Progenitor cell of endocrine pancreas (in vitro differentiated cells): ENCODE measurements around the gene CCDC40. TPM values are rescaled to one million over a fixed set of nuclear protein-coding genes. Genes with fewer than 3 reads are reported as not detected.

Experiments
- DNase-seq: peaks from one replicate; pipeline ENCODE4 v3.0.0; 2021; ENCODE audit warnings: low spot score; ENCODE audit not compliant: unreplicated experiment
- H3K27ac Mint-ChIP-seq: 2 replicates; pipeline ENCODE4 v1.8.0; 2021; ENCODE audit warnings: mild to moderate bottlenecking, moderate library complexity, mixed read lengths
- H3K27me3 Mint-ChIP-seq: 2 replicates; pipeline ENCODE4 v1.8.0; 2021; ENCODE audit warnings: mixed read lengths
- H3K36me3 Mint-ChIP-seq: 2 replicates; pipeline ENCODE4 v1.8.0; 2022; ENCODE audit warnings: mixed read lengths; ENCODE audit not compliant: insufficient read depth
- H3K4me1 Mint-ChIP-seq: 2 replicates; pipeline ENCODE4 v1.8.0; 2021; ENCODE audit warnings: low read depth, mixed read lengths
- H3K4me3 Mint-ChIP-seq: 2 replicates; pipeline ENCODE4 v1.8.0; 2021; ENCODE audit warnings: low read depth, mild to moderate bottlenecking, moderate library complexity, mixed read lengths
- H3K9me3 Mint-ChIP-seq: 2 replicates; pipeline ENCODE4 v1.8.0; 2021; ENCODE audit warnings: low read depth, mixed read lengths
- CTCF ChIP-seq: fragments of 200-600 bp; sonication (generic); IDR thresholded peaks from one replicate; pipeline ENCODE4 v1.5.0; 2021; ENCODE audit warnings: antibody characterized with exemption, mild to moderate bottlenecking; ENCODE audit not compliant: unreplicated experiment
- total RNA-seq: library from RNA; stranded (reverse); gene quantifications from 2 replicates; pipeline ENCODE4 v1.2.1, GENCODE V29; 2021

The CCDC40 gene
- total RNA-seq, 1 donor from 2014 or later: 26.9 TPM

- Mint-ChIP-seq H3K36me3 (no peaks in the 10 kb centered on the region), H3K27ac (no peak overlapping the region), H3K9me3 (no peaks in the 10 kb centered on the region), H3K27me3 (no peaks in the 10 kb centered on the region), H3K4me1 (no peaks in the 10 kb centered on the region), H3K4me3 (no peak overlapping the region)
- DNase-seq: no peak
- TF ChIP-seq CTCF: no peak
These were observed 46.8 kb downstream of the CCDC40 start for GRCh38 chr17:80083136-80083661.

- Mint-ChIP-seq H3K27ac (no peak overlapping the region), H3K9me3 (no peaks in the 10 kb centered on the region), H3K36me3 (no peaks in the 10 kb centered on the region), H3K4me3 (no peak overlapping the region), H3K27me3 (no peaks in the 10 kb centered on the region), H3K4me1 (no peaks in the 10 kb centered on the region)
- TF ChIP-seq CTCF: no peak
- DNase-seq: no peak
These were observed 48.3 kb downstream of the CCDC40 start for GRCh38 chr17:80084773-80085172.

- H3K4me1 Mint-ChIP-seq: no peaks in the 10 kb centered on the region
- peaks cover 3% of the 10 kb centered on the region for H3K36me3 Mint-ChIP-seq
- H3K4me3 Mint-ChIP-seq: no peak overlapping the region
- H3K27ac Mint-ChIP-seq: no peak overlapping the region
- TF ChIP-seq CTCF: no peak
- no peaks in the 10 kb centered on the region for H3K9me3 Mint-ChIP-seq
- no peak for DNase-seq
- H3K27me3 Mint-ChIP-seq: no peaks in the 10 kb centered on the region
These were observed 49.6 kb downstream of the CCDC40 start for GRCh38 chr17:80086081-80086480.

GRCh38 chr17:80086616-80087015 is 50.2 kb downstream of the CCDC40 start:
- Mint-ChIP-seq H3K36me3 (peaks cover 3% of the 10 kb centered on the region), H3K27me3 (no peaks in the 10 kb centered on the region), H3K4me1 (no peaks in the 10 kb centered on the region), H3K9me3 (no peaks in the 10 kb centered on the region), H3K27ac (no peak overlapping the region), H3K4me3 (no peak overlapping the region)
- no peak for TF ChIP-seq CTCF
- no peak for DNase-seq

GRCh38 chr17:80087346-80088265 is 51.2 kb downstream of the CCDC40 start:
- Mint-ChIP-seq H3K36me3 (peaks cover 3% of the 10 kb centered on the region), H3K9me3 (no peaks in the 10 kb centered on the region), H3K27ac (no peak overlapping the region), H3K4me1 (no peaks in the 10 kb centered on the region), H3K27me3 (no peaks in the 10 kb centered on the region), H3K4me3 (no peak overlapping the region)
- DNase-seq: no peak
- TF ChIP-seq CTCF: no peak
